Lung (tissue), 12 donors: Measurements from ENCODE around the gene LTBP1. TPM values are rescaled to one million over a fixed set of nuclear protein-coding genes. Genes with fewer than 3 reads are reported as not detected.
"Not testable (repeated sequence)": the region's sequence is repeated elsewhere in the genome, so short reads cannot be mapped to it uniquely, and the experiment has no call there.

ENCODE experiments used
- ATAC-seq: fragments of 200-7000 bp; cut with Tn5 transposase; one replicate; pipeline ENCODE4 v1.9.1; 2020; ENCODE audit warnings: moderate number of reproducible peaks; ENCODE audit not compliant: insufficient read depth, low FRiP score
- DNase-seq, 3 donors: peaks; one replicate each; pipeline ENCODE4 v3.0.0-alpha.2; 2013 to 2017
- H3K27ac ChIP-seq, 2 donors: one replicate each; pipeline ENCODE4 v1.5.1; 2013; ENCODE audit warnings: mild to moderate bottlenecking in 2 of 2, moderate library complexity in 2 of 2, control low read depth in 1 of 2, inconsistent platforms in 1 of 2, low read depth in 1 of 2, low read length in 1 of 2
- H3K27me3 ChIP-seq, 3 donors: one replicate each; pipeline ENCODE4 v1.5.1; 2013; ENCODE audit warnings: low read length in 2 of 3; ENCODE audit not compliant: control insufficient read depth in 3 of 3, insufficient read depth in 3 of 3
- H3K36me3 ChIP-seq, 4 donors: one replicate each; pipeline ENCODE4 v1.5.1; 2013; ENCODE audit warnings: low read length in 4 of 4, mild to moderate bottlenecking in 1 of 4, moderate library complexity in 1 of 4; ENCODE audit not compliant: control insufficient read depth in 4 of 4, insufficient read depth in 4 of 4
- H3K4me1 ChIP-seq, 5 donors: one replicate each; pipeline ENCODE4 v1.5.1; 2013; ENCODE audit warnings: low read length in 5 of 5, mild to moderate bottlenecking in 2 of 5, moderate library complexity in 1 of 5; ENCODE audit not compliant: control insufficient read depth in 5 of 5, insufficient read depth in 5 of 5
- H3K4me3 ChIP-seq: one replicate; pipeline ENCODE4 v1.5.1; 2013; ENCODE audit warnings: mild to moderate bottlenecking, control low read depth, moderate library complexity
- H3K9ac ChIP-seq, 2 donors: one replicate each; pipeline ENCODE4 v1.5.1; 2013; ENCODE audit warnings: low read length in 2 of 2, control low read depth in 1 of 2; ENCODE audit not compliant: insufficient read depth in 1 of 2
- H3K9me3 ChIP-seq, 4 donors: one replicate each; pipeline ENCODE4 v1.5.1; 2013; ENCODE audit warnings: low read length in 3 of 4, mild to moderate bottlenecking in 1 of 4, moderate library complexity in 1 of 4; ENCODE audit not compliant: control insufficient read depth in 4 of 4, insufficient read depth in 3 of 4
- WGBS, 2 donors: extraction: QIAGEN DNeasy Blood & Tissue Kit; methylation state at CpG; one replicate each; pipeline ENCODE4 v1.1.7; 2013; 5-methylcytosine and 5-hydroxymethylcytosine counted together
- polyA plus RNA-seq, 2 donors: library from polyadenylated mRNA; stranded (reverse); fragments of 200-250 nt; gene quantifications; one replicate each; pipeline ENCODE4 v1.2.1, GENCODE V29; 2013
- total RNA-seq, 2 donors: library from RNA; depleted of rRNA in 1 of 2; stranded (reverse); fragments of >200 nt in 1 of 2; gene quantifications; one replicate each; pipeline ENCODE4 v1.2.1, GENCODE V29; 2014 to 2021
- TF ChIP-seq, protein P1 (sequence below): IDR thresholded peaks from 2 replicates; pipeline ENCODE4 v1.5.1; 2012; ENCODE audit warnings: mild to moderate bottlenecking; ENCODE audit errors: control extremely low read depth, extremely low read depth
- donor health status: control.
- donor health status: control.
- donor health status: Bipolar disorder and iron deficiency.
- donor health status: healthy.
- donor health status: DM: yes; HTN: yes; CAD: no.

The LTBP1 gene
- total and polyA plus RNA-seq, 4 donors: 8.8 to 57.4 (median 28.6) TPM

DNA sequence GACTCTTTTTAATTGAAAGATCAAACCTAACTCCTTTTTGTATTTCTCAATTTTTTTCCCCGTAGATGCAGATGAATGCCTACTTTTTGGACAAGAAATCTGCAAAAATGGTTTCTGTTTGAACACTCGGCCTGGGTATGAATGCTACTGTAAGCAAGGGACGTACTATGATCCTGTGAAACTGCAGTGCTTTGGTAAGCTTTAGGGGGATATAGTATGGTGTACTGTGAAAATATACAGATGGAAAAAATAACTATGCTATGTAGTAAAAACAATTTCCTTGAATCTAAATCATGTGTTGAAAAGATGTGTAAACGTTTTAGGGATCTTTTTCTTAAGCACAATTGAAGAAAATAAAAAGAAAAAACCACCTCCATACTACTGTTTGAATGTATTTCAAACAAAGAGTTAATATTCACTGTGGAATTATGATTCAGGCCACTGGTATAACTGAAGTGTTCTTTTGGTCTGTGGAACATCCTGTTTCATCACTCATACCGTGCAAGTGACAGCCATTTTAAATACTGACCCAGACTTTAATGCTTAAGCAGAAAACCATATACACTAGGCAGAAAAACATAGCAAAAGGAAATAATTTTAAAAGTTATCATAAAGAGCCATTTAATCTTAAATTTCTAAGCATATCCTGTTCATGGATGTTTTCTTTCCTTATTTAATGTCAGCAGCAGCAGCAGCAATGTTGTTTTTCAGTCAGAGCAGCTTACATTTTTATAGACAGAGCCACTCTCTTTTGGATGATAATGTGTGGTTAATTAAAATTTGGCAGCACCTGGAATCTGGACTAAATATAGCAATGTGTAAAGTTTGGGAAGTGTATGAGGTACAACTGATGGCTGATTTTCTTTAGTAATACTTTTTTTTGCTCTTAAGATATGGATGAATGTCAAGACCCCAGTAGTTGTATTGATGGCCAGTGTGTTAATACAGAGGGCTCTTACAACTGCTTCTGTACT, 416.9 kb downstream of the LTBP1 start:
- ATAC-seq (no peak), DNase-seq (no peak)
- H3K4me1 ChIP-seq: no peaks in the 10 kb centered on the region
- TF ChIP-seq, protein P1, sequence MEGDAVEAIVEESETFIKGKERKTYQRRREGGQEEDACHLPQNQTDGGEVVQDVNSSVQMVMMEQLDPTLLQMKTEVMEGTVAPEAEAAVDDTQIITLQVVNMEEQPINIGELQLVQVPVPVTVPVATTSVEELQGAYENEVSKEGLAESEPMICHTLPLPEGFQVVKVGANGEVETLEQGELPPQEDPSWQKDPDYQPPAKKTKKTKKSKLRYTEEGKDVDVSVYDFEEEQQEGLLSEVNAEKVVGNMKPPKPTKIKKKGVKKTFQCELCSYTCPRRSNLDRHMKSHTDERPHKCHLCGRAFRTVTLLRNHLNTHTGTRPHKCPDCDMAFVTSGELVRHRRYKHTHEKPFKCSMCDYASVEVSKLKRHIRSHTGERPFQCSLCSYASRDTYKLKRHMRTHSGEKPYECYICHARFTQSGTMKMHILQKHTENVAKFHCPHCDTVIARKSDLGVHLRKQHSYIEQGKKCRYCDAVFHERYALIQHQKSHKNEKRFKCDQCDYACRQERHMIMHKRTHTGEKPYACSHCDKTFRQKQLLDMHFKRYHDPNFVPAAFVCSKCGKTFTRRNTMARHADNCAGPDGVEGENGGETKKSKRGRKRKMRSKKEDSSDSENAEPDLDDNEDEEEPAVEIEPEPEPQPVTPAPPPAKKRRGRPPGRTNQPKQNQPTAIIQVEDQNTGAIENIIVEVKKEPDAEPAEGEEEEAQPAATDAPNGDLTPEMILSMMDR: no peak
- H3K36me3 ChIP-seq: peaks cover 0 to 10% (median 1%) of the 10 kb centered on the region in 4 donors
- WGBS, 2 donors: 75 to 84% methylated on average over 5 of the region's 5 CpGs
- no peak overlapping the region for H3K27ac ChIP-seq
- H3K9me3 ChIP-seq: no peaks in the 10 kb centered on the region
- no peak overlapping the region for H3K4me3 ChIP-seq
- H3K27me3 ChIP-seq: no peaks in the 10 kb centered on the region
- H3K9ac ChIP-seq: no peak overlapping the region

GRCh38 chr2:33365264-33365970, 418.7 kb downstream of the LTBP1 start:
- 83 to 90% methylated on average over 9 of the region's 9 CpGs for WGBS, 2 donors
- Histone ChIP-seq H3K4me3 (no peak overlapping the region), H3K27me3 (no peaks in the 10 kb centered on the region), H3K36me3 (peaks cover 0 to 10% (median 1%) of the 10 kb centered on the region in 4 donors), H3K4me1 (no peaks in the 10 kb centered on the region), H3K27ac (no peak overlapping the region), H3K9me3 (no peaks in the 10 kb centered on the region), H3K9ac (no peak overlapping the region)
- no peak for DNase-seq
- TF ChIP-seq, protein P1: no peak
- ATAC-seq: no peak

DNA sequence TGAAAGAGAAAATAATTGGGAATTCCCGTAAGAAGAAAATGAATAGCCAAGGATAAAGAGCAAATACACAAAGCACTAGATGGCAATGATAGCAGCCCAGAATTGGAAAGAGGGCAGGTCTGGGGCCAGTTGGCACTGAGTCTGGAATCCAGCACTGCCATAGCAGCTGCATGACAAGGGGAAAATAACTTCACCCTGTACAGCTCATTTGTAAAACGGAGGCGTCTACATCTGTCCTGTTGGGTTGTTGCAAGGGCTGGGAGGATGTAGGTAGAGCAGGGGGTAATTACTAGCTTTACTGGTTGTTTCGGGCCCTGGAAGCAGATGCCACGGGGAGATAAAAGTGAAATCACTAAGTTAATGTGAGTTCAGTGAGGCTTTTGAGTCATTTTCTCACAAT, 419.7 kb downstream of the LTBP1 start:
- Histone ChIP-seq H3K27me3 (no peaks in the 10 kb centered on the region), H3K4me1 (peaks cover 0 to 5% (median 0%) of the 10 kb centered on the region in 5 donors), H3K9me3 (no peaks in the 10 kb centered on the region), H3K9ac (no peak overlapping the region), H3K36me3 (peaks cover 0 to 10% (median 1%) of the 10 kb centered on the region in 4 donors), H3K27ac (peak overlapping the region in 1 of 2 donors; percentile 35), H3K4me3 (no peak overlapping the region)
- 56 to 61% methylated on average over 5 of the region's 5 CpGs for WGBS, 2 donors
- ATAC-seq (no peak), DNase-seq (no peak)
- TF ChIP-seq, protein P1: no peak

DNA sequence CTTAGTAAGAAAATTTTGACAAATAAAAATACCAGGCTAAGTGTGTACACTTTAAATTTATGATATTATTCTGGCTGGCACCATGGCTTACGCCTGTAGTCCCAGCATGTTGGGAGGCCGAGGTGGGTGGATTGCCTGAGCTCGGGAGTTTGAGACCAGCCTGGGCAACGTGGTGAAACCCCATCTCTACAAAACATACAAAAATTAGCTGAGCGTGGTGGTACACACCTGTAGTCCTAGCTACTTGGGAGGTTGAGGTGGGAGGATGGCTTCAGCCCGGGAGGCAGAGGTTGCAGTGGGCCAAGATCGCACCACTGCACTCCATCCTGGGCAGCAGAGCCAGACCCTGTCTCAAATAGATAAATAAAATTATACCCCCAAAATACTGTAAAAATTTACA, 421.8 kb downstream of the LTBP1 start:
- H3K27ac ChIP-seq, H3K36me3 ChIP-seq, H3K27me3 ChIP-seq, H3K9me3 ChIP-seq, ATAC-seq, DNase-seq, H3K9ac ChIP-seq, H3K4me1 ChIP-seq, H3K4me3 ChIP-seq: not testable (repeated sequence)
- 95 to 97% methylated on average over 7 of the region's 7 CpGs for WGBS, 2 donors
